K562 (cell line): ENCODE measurements around the gene LIPE. TPM values are rescaled to one million over a fixed set of nuclear protein-coding genes. Genes with fewer than 3 reads are reported as not detected.

Experiments
- BCL6 ChIP-seq: fragments of 250-450 bp; sonication (Bioruptor Pico); IDR thresholded peaks from 2 replicates; pipeline ENCODE4 v1.4.0; 2020
- E2F3 ChIP-seq: fragments of 250-450 bp; sonication (Bioruptor Pico); IDR thresholded peaks from 2 replicates; pipeline ENCODE4 v1.4.0; 2020; ENCODE audit warnings: mild to moderate bottlenecking
- ELF2 ChIP-seq: fragments of 250-450 bp; sonication (Bioruptor Pico); IDR thresholded peaks from 2 replicates; pipeline ENCODE4 v1.5.0; 2021; ENCODE audit warnings: mild to moderate bottlenecking
- FUS ChIP-seq: fragments of 200-400 bp; formaldehyde crosslinking; optimal IDR thresholded peaks from 2 replicates; pipeline ENCODE3; 2017; ENCODE audit warnings: low read depth, low read length
- MEF2D ChIP-seq: conservative IDR thresholded peaks from 2 replicates; pipeline ENCODE4 v1.6.1; 2016; ENCODE audit warnings: low read depth, missing genetic modification characterization, missing compliant biosample characterization
- NFATC3 ChIP-seq: fragments of 450-650 bp; IDR thresholded peaks from 2 replicates; pipeline ENCODE4 v1.6.1; 2017; ENCODE audit warnings: mild to moderate bottlenecking
- RBBP5 ChIP-seq: fragments of 200-600 bp; sonication (generic); IDR thresholded peaks from 2 replicates; pipeline ENCODE4 v1.6.1; 2012; ENCODE audit warnings: borderline replicate concordance, mild to moderate bottlenecking, low read length, control low read depth, inconsistent platforms; ENCODE audit not compliant: insufficient read depth, poor library complexity, severe bottlenecking
- ZKSCAN3 ChIP-seq: fragments of 250-450 bp; sonication (Bioruptor Pico); IDR thresholded peaks from 2 replicates; pipeline ENCODE4 v1.4.0; 2020
- ZNF140 ChIP-seq: fragments of 250-450 bp; sonication (Bioruptor Pico); IDR thresholded peaks from 2 replicates; pipeline ENCODE4 v1.8.0; 2021; ENCODE audit warnings: moderate library complexity, mild to moderate bottlenecking, inconsistent platforms
- ZNF586 ChIP-seq: fragments of 450-650 bp; formaldehyde crosslinking; conservative IDR thresholded peaks from 2 replicates; pipeline ENCODE4 v1.4.0; 2020; ENCODE audit warnings: mild to moderate bottlenecking, moderate library complexity
- polyA plus RNA-seq, 8 experiments: library from polyadenylated mRNA; depleted of rRNA in 4 of 8; stranded (reverse) in 5 of 8; unstranded in 3 of 8; fragments of >200 nt; fragmentation: Nextera tagmentation in 2 of 8; fragmentation: Illumina TruSeq in 1 of 8; extraction: Ambion mirVana in 2 of 8; extraction: Trizol in 1 of 8; gene quantifications; 2 replicates each; pipeline versions ENCODE4 v1.2.1 to v1.2.3, GENCODE V29; 2011 to 2014; ENCODE audit warnings: inconsistent platforms in 1 of 8, missing spikeins in 1 of 8
- total RNA-seq, 7 experiments: library from RNA; depleted of rRNA in 6 of 7; stranded (reverse); fragments of >200 nt in 6 of 7; fragmentation: Illumina TruSeq in 2 of 7; extraction: Trizol in 2 of 7; gene quantifications; 2 replicates each; pipeline versions ENCODE4 v1.2.1 to v1.2.3, GENCODE V29; 2011 to 2021; ENCODE audit warnings: low replicate concordance in 1 of 7
- TF ChIP-seq, protein P1 (sequence below): fragments of 450-650 bp; IDR thresholded peaks from 2 replicates; pipeline ENCODE4 v1.6.1; 2014; ENCODE audit warnings: low read depth, mild to moderate bottlenecking, moderate library complexity, borderline replicate concordance
- TF ChIP-seq, protein P2 (sequence below): sonication (generic); formaldehyde crosslinking; IDR thresholded peaks from 2 replicates; pipeline ENCODE4 v1.8.0; 2022; ENCODE audit warnings: mild to moderate bottlenecking, missing genetic modification reagents
- TF ChIP-seq, protein P3 (sequence below), 2 experiments: fragments of 450-650 bp; IDR thresholded peaks; 2 replicates each; pipeline ENCODE4 v1.6.1; 2016; ENCODE audit warnings: mild to moderate bottlenecking in 2 of 2, borderline replicate concordance in 1 of 2, low read depth in 1 of 2, moderate library complexity in 1 of 2
- TF ChIP-seq, protein P4 (sequence below): fragments of 250-450 bp; sonication (Bioruptor Pico); IDR thresholded peaks from 2 replicates; pipeline ENCODE4 v1.4.0; 2020; ENCODE audit warnings: mild to moderate bottlenecking, moderate library complexity, borderline replicate concordance

Gene LIPE
- total and polyA plus RNA-seq, 9 of the 15 experiments (the other 6 are each of a cell fraction or from before 2014, with no cell fraction given), result 0.22 TPM; not detected in 8

DNA sequence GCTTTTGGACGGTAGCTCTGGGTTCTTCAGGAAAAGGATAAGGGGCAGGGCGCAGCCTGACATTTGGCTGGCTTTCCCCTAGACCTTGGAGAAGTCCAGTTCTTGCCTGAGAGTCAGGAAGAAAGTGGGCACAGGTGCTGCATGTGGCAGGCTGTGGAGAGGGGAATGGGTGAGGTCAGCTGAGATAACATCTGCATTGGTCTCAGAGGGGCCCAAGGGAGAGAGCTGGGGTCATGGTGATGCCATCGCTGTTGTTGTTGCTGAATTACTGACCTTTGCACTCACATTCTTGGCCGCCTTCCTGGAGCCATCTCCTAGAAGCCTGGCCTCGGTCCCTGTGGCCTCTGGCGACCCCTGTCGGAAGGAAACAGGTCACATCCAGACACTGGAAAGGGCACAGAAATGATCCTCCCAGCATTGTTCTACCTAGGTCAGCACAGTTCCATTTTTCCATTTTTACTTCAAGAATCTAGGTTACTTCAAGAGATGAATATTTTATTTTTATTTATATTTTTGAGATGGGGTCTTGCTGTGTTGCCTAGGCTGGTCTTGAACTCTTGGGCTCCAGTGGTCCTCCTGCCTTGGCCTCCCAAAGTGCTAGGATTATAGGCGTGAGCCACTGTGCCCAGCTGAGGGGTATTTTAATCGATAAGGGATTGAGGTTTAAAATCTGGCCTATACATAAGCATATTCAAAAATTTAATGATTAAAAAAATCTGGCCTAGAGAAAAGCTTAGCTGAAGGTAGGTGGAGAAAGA lies 6.5 kb upstream of the LIPE start (continued):
- TF ChIP-seq, protein P1, sequence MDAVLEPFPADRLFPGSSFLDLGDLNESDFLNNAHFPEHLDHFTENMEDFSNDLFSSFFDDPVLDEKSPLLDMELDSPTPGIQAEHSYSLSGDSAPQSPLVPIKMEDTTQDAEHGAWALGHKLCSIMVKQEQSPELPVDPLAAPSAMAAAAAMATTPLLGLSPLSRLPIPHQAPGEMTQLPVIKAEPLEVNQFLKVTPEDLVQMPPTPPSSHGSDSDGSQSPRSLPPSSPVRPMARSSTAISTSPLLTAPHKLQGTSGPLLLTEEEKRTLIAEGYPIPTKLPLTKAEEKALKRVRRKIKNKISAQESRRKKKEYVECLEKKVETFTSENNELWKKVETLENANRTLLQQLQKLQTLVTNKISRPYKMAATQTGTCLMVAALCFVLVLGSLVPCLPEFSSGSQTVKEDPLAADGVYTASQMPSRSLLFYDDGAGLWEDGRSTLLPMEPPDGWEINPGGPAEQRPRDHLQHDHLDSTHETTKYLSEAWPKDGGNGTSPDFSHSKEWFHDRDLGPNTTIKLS, result no peak
- no peak for TF ChIP-seq BCL6 (CRISPR knock-in tag)
- TF ChIP-seq E2F3 (CRISPR knock-in tag), result peak; percentile 74; the same call in 1 of the 2 replicates
- TF ChIP-seq ZNF140 (CRISPR knock-in tag), result no peak
- TF ChIP-seq, protein P2, sequence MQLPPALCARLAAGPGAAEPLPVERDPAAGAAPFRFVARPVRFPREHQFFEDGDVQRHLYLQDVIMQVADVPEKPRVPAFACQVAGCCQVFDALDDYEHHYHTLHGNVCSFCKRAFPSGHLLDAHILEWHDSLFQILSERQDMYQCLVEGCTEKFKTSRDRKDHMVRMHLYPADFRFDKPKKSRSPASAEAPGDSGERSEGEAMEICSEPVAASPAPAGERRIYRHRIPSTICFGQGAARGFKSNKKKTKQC, result no peak
- TF ChIP-seq FUS, result no peak
- no peak for TF ChIP-seq MEF2D (tag)
- TF ChIP-seq ELF2 (CRISPR knock-in tag), result no peak
- no peak for TF ChIP-seq NFATC3
- TF ChIP-seq, protein P3, sequence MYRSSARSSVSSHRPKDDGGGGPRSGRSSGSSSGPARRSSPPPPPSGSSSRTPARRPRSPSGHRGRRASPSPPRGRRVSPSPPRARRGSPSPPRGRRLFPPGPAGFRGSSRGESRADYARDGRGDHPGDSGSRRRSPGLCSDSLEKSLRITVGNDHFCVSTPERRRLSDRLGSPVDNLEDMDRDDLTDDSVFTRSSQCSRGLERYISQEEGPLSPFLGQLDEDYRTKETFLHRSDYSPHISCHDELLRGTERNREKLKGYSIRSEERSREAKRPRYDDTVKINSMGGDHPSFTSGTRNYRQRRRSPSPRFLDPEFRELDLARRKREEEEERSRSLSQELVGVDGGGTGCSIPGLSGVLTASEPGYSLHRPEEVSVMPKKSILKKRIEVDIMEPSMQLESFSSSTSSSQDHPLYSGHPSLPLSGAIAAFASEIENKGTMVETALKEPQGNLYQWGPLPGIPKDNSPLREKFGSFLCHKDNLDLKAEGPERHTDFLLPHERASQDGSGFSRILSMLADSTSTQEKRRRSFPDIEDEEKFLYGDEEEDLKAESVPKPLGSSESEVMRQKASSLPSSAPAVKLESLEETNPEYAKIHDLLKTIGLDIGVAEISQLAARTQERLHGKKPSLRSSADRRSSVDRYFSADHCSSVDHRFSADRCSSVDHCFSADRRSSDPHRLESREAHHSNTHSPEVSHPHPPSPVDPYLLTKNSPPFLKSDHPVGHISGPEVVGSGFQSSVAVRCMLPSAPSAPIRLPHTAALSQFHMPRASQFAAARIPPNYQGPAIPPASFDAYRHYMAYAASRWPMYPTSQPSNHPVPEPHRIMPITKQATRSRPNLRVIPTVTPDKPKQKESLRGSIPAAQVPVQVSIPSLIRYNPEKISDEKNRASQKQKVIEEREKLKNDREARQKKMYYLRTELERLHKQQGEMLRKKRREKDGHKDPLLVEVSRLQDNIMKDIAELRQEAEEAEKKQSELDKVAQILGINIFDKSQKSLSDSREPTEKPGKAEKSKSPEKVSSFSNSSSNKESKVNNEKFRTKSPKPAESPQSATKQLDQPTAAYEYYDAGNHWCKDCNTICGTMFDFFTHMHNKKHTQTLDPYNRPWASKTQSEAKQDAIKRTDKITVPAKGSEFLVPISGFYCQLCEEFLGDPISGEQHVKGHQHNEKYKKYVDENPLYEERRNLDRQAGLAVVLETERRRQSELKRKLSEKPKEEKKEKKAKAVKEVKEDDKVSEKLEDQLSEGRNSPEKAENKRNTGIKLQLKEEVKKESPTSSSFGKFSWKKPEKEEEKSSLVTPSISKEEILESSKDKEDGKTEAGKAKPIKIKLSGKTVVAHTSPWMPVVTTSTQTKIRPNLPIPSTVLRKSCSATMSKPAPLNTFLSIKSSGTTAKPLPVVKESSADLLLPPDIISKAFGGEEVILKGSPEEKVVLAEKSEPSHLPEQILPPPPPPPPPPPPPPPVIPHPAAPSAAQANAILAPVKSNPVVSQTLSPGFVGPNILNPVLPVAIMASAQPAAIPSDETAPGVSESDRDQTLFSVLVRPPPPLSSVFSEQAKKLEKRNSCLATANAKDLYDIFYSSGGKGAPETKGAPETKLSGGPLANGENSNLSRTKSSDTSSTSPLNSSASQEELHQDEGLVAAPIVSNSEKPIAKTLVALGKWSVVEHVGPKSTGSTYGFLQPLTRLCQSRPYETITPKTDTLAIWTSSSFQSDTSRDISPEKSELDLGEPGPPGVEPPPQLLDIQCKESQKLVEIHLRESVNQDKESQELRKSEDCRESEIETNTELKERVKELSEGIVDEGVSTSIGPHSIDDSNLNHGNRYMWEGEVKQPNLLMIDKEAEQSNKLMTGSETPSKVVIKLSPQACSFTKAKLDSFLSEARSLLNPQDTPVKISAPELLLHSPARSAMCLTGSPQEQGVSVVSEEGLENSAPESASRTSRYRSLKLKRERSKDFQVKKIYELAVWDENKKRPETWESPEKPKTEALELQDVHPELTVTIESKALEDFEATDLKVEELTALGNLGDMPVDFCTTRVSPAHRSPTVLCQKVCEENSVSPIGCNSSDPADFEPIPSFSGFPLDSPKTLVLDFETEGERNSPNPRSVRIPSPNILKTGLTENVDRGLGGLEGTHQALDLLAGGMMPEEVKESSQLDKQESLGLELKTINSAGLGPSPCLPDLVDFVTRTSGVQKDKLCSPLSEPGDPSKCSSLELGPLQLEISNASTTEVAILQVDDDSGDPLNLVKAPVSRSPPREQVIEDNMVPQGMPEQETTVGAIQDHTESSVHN (IDR thresholded peaks at IDR 0.05; ENCODE audit: borderline replicate concordance in 1 of 2, low read depth in 1 of 2), result no peak
- TF ChIP-seq RBBP5, result no peak
- TF ChIP-seq ZKSCAN3 (CRISPR knock-in tag), result no peak
- TF ChIP-seq, protein P4, sequence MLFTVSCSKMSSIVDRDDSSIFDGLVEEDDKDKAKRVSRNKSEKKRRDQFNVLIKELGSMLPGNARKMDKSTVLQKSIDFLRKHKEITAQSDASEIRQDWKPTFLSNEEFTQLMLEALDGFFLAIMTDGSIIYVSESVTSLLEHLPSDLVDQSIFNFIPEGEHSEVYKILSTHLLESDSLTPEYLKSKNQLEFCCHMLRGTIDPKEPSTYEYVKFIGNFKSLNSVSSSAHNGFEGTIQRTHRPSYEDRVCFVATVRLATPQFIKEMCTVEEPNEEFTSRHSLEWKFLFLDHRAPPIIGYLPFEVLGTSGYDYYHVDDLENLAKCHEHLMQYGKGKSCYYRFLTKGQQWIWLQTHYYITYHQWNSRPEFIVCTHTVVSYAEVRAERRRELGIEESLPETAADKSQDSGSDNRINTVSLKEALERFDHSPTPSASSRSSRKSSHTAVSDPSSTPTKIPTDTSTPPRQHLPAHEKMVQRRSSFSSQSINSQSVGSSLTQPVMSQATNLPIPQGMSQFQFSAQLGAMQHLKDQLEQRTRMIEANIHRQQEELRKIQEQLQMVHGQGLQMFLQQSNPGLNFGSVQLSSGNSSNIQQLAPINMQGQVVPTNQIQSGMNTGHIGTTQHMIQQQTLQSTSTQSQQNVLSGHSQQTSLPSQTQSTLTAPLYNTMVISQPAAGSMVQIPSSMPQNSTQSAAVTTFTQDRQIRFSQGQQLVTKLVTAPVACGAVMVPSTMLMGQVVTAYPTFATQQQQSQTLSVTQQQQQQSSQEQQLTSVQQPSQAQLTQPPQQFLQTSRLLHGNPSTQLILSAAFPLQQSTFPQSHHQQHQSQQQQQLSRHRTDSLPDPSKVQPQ (CRISPR knock-in tag), result no peak
- no peak for TF ChIP-seq ZNF586
